Ishikawa (cell line): ENCODE results near the gene COL15A1.

Source experiments
- MAX ChIP-seq: IDR thresholded peaks from 2 replicates; pipeline ENCODE4 v1.6.1; 2012
- RAD21 ChIP-seq: IDR thresholded peaks from 2 replicates; pipeline ENCODE4 v1.6.1; 2012; ENCODE audit warnings: low read depth
- YY1 ChIP-seq: IDR thresholded peaks from 2 replicates; pipeline ENCODE4 v1.6.1; 2012; ENCODE audit warnings: low read depth

- TF ChIP-seq YY1 (no peak), MAX (no peak), RAD21 (no peak)
Measured at GRCh38 chr9:98964201-98964600, 20.5 kb downstream of the COL15A1 start.
